SK-N-SH treated with all-trans-retinoic acid at 6 μM for 48 hours (cell line): Measurements from ENCODE around the gene SMG1.
"Not testable (repeated sequence)": the region's sequence is repeated elsewhere in the genome, so short reads cannot be mapped to it uniquely, and the experiment has no call there.

Experiments
- ATAC-seq: fragments of 200-7000 bp; cut with Tn5 transposase; 3 replicates; pipeline ENCODE4 v1.9.1; 2020; ENCODE audit warnings: mild to moderate bottlenecking, moderate library complexity
- ARNTL ChIP-seq: fragments of 450-650 bp; formaldehyde crosslinking; IDR thresholded peaks from 2 replicates; pipeline ENCODE4 v1.5.0; 2020; ENCODE audit warnings: low read depth, mild to moderate bottlenecking, moderate library complexity, borderline replicate concordance
- BACH2 ChIP-seq: fragments of 250-450 bp; sonication (Bioruptor Pico); IDR thresholded peaks from 2 replicates; pipeline ENCODE4 v1.9.0; 2021; ENCODE audit warnings: mild to moderate bottlenecking, borderline replicate concordance
- CSDC2 ChIP-seq: fragments of 250-450 bp; sonication (Bioruptor Pico); IDR thresholded peaks from 2 replicates; pipeline ENCODE4 v1.5.0; 2020; ENCODE audit warnings: mild to moderate bottlenecking, moderate library complexity
- CSRNP3 ChIP-seq: fragments of 250-450 bp; sonication (Bioruptor Pico); IDR thresholded peaks from 2 replicates; pipeline ENCODE4 v1.5.1; 2021; ENCODE audit warnings: mild to moderate bottlenecking, moderate library complexity
- ESRRG ChIP-seq: fragments of 250-450 bp; sonication (Bioruptor Pico); IDR thresholded peaks from 2 replicates; pipeline ENCODE4 v1.6.1; 2021; ENCODE audit warnings: mild to moderate bottlenecking
- GLIS3 ChIP-seq: fragments of 250-450 bp; sonication (Bioruptor Pico); IDR thresholded peaks from 2 replicates; pipeline ENCODE4 v1.5.0; 2020; ENCODE audit warnings: mild to moderate bottlenecking, moderate library complexity
- ISL1 ChIP-seq: fragments of 250-450 bp; sonication (Bioruptor Pico); IDR thresholded peaks from 2 replicates; pipeline ENCODE4 v2.1.2; 2022; ENCODE audit warnings: mild to moderate bottlenecking, moderate library complexity
- OSR1 ChIP-seq: fragments of 250-450 bp; sonication (Bioruptor Pico); IDR thresholded peaks from 2 replicates; pipeline ENCODE4 v1.8.0; 2022; ENCODE audit warnings: moderate library complexity, mild to moderate bottlenecking, inconsistent platforms
- PATZ1 ChIP-seq: fragments of 250-450 bp; sonication (Bioruptor Pico); IDR thresholded peaks from 2 replicates; pipeline ENCODE4 v1.8.0; 2020; ENCODE audit warnings: mild to moderate bottlenecking, moderate library complexity, borderline replicate concordance
- POU6F1 ChIP-seq: fragments of 250-450 bp; sonication (Bioruptor Pico); IDR thresholded peaks from 2 replicates; pipeline ENCODE4 v1.8.0; 2021; ENCODE audit warnings: low read depth, mild to moderate bottlenecking, moderate library complexity, borderline replicate concordance
- PPARA ChIP-seq: fragments of 250-450 bp; sonication (Bioruptor Pico); IDR thresholded peaks from 2 replicates; pipeline ENCODE4 v1.5.0; 2020; ENCODE audit warnings: mild to moderate bottlenecking, borderline replicate concordance
- RARB ChIP-seq: fragments of 250-450 bp; sonication (Bioruptor Pico); IDR thresholded peaks from 2 replicates; pipeline ENCODE4 v1.8.0; 2021; ENCODE audit warnings: mild to moderate bottlenecking, moderate library complexity
- SNAI2 ChIP-seq: fragments of 250-450 bp; sonication (Bioruptor Pico); IDR thresholded peaks from 2 replicates; pipeline ENCODE4 v1.5.0; 2020; ENCODE audit warnings: mild to moderate bottlenecking, moderate library complexity
- TCF4 ChIP-seq: fragments of 250-450 bp; sonication (Bioruptor Pico); IDR thresholded peaks from 2 replicates; pipeline ENCODE4 v1.8.0; 2021; ENCODE audit warnings: mild to moderate bottlenecking, moderate library complexity, borderline replicate concordance
- TOX ChIP-seq: fragments of 250-450 bp; sonication (Bioruptor Pico); IDR thresholded peaks from 2 replicates; pipeline ENCODE4 v1.8.0; 2021; ENCODE audit warnings: mild to moderate bottlenecking, moderate library complexity, borderline replicate concordance
- ZC3H10 ChIP-seq: fragments of 250-450 bp; sonication (Bioruptor Pico); IDR thresholded peaks from 2 replicates; pipeline ENCODE4 v1.5.1; 2021; ENCODE audit warnings: mild to moderate bottlenecking, moderate library complexity
- ZFP3 ChIP-seq: fragments of 250-450 bp; sonication (Bioruptor Pico); IDR thresholded peaks from 2 replicates; pipeline ENCODE4 v1.5.0; 2020; ENCODE audit warnings: mild to moderate bottlenecking, moderate library complexity
- ZNF565 ChIP-seq: fragments of 450-650 bp; formaldehyde crosslinking; conservative IDR thresholded peaks from 2 replicates; pipeline ENCODE4 v1.5.0; 2020; ENCODE audit warnings: low read depth, mild to moderate bottlenecking, moderate library complexity
- ZNF70 ChIP-seq: fragments of 450-650 bp; formaldehyde crosslinking; IDR thresholded peaks from 2 replicates; pipeline ENCODE4 v1.5.0; 2020; ENCODE audit warnings: mild to moderate bottlenecking, moderate library complexity
- TF ChIP-seq, protein P1 (sequence below): fragments of 250-450 bp; sonication (Bioruptor Pico); IDR thresholded peaks from 2 replicates; pipeline ENCODE4 v1.5.0; 2020; ENCODE audit warnings: mild to moderate bottlenecking, moderate library complexity
- TF ChIP-seq, protein P2 (sequence below): fragments of 250-450 bp; sonication (Bioruptor Pico); IDR thresholded peaks from 2 replicates; pipeline ENCODE4 v1.5.1; 2020; ENCODE audit warnings: low read depth, mild to moderate bottlenecking, moderate library complexity

Gene SMG1

GRCh38 chr16:18965555-18965954 is 39.3 kb upstream of the SMG1 start:
- TF ChIP-seq SNAI2 (CRISPR knock-in tag) (no peak), BACH2 (CRISPR knock-in tag) (no peak), ZNF70 (CRISPR knock-in tag) (no peak), ISL1 (CRISPR knock-in tag) (no peak), CSRNP3 (no peak), ARNTL (CRISPR knock-in tag) (no peak)
- TF ChIP-seq, protein P1, sequence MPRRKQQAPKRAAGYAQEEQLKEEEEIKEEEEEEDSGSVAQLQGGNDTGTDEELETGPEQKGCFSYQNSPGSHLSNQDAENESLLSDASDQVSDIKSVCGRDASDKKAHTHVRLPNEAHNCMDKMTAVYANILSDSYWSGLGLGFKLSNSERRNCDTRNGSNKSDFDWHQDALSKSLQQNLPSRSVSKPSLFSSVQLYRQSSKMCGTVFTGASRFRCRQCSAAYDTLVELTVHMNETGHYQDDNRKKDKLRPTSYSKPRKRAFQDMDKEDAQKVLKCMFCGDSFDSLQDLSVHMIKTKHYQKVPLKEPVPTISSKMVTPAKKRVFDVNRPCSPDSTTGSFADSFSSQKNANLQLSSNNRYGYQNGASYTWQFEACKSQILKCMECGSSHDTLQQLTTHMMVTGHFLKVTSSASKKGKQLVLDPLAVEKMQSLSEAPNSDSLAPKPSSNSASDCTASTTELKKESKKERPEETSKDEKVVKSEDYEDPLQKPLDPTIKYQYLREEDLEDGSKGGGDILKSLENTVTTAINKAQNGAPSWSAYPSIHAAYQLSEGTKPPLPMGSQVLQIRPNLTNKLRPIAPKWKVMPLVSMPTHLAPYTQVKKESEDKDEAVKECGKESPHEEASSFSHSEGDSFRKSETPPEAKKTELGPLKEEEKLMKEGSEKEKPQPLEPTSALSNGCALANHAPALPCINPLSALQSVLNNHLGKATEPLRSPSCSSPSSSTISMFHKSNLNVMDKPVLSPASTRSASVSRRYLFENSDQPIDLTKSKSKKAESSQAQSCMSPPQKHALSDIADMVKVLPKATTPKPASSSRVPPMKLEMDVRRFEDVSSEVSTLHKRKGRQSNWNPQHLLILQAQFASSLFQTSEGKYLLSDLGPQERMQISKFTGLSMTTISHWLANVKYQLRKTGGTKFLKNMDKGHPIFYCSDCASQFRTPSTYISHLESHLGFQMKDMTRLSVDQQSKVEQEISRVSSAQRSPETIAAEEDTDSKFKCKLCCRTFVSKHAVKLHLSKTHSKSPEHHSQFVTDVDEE (CRISPR knock-in tag): no peak
- ATAC-seq: no peak

DNA sequence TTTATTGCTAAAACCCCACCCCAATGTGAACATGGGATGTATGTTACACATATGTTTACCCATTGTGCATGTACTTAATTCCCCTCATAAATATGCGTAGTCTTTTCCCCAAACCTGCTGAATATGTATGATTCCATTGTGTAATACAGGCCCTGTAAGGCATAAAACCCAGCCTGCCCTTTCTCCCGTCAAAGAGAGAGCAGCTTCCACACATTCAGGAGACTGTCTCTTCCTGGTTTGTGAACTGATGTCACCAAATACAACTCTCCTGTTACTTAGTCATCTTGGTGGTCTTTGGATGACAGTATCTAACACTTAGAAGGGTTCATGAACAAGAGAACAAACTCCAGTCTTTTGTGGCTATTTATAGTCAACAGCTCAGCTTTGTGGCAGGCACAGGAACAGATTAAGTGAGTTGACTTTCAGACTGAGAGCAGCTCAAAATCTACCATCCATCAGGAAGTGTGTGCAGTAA is 32.9 kb upstream of the SMG1 start:
- no peak for TF ChIP-seq TOX
- TF ChIP-seq BACH2 (CRISPR knock-in tag): no peak
- TF ChIP-seq, protein P2, sequence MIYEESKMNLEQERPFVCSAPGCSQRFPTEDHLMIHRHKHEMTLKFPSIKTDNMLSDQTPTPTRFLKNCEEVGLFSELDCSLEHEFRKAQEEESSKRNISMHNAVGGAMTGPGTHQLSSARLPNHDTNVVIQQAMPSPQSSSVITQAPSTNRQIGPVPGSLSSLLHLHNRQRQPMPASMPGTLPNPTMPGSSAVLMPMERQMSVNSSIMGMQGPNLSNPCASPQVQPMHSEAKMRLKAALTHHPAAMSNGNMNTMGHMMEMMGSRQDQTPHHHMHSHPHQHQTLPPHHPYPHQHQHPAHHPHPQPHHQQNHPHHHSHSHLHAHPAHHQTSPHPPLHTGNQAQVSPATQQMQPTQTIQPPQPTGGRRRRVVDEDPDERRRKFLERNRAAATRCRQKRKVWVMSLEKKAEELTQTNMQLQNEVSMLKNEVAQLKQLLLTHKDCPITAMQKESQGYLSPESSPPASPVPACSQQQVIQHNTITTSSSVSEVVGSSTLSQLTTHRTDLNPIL (CRISPR knock-in tag): no peak
- no peak for TF ChIP-seq ISL1 (CRISPR knock-in tag)
- no peak for TF ChIP-seq ARNTL (CRISPR knock-in tag)
- no peak for TF ChIP-seq ZNF70 (CRISPR knock-in tag)
- no peak for TF ChIP-seq ZFP3 (CRISPR knock-in tag)
- TF ChIP-seq ZC3H10 (CRISPR knock-in tag): no peak
- no peak for TF ChIP-seq CSDC2
- peak; percentile 75 for ATAC-seq

DNA sequence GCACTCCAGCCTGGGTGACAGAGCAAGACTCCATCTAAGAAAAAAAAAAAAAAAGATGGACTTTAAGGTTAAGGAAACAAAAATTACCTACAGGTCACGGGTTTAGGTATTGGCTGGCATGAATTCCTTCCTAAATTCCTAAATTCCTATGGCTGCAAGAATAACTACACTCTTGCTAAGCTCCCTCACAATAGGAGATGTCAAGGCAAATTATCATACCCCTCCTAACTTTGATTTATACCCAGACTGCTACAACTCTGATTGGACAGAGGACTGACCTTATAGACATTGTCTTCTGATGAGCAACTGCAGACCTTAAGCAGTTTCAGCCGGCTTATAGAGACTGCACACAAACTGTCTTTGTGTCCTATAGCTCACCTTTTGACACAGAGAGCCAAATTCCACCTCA is 32.4 kb upstream of the SMG1 start:
- ATAC-seq: peak; percentile 75
- TF ChIP-seq TCF4 (no peak), RARB (CRISPR knock-in tag) (no peak), CSDC2 (no peak), ZNF565 (no peak), OSR1 (CRISPR knock-in tag) (no peak), PATZ1 (no peak), TOX (no peak), PPARA (CRISPR knock-in tag) (no peak), BACH2 (CRISPR knock-in tag) (no peak), ISL1 (CRISPR knock-in tag) (no peak), POU6F1 (CRISPR knock-in tag) (no peak), ESRRG (CRISPR knock-in tag) (no peak), SNAI2 (CRISPR knock-in tag) (no peak), GLIS3 (CRISPR knock-in tag) (no peak), ZNF70 (CRISPR knock-in tag) (no peak), CSRNP3 (no peak), ZC3H10 (CRISPR knock-in tag) (no peak)
- TF ChIP-seq, protein P2 (CRISPR knock-in tag): no peak
- TF ChIP-seq, protein P1 (CRISPR knock-in tag): no peak

GRCh38 chr16:18956658-18957241 is 30.5 kb upstream of the SMG1 start:
- not testable (repeated sequence) for ATAC-seq
